T-cell (primary cell): ENCODE results near the gene EEF1B2. TPM values are rescaled to one million over a fixed set of nuclear protein-coding genes. Genes with fewer than 3 reads are reported as not detected.
"Not testable (repeated sequence)": the region's sequence is repeated elsewhere in the genome, so short reads cannot be mapped to it uniquely, and the experiment has no call there.

Experiments
- ATAC-seq, 4 experiments: fragments of 200-7000 bp in 3 of 4; fragments of 150-1000 bp in 1 of 4; cut with Tn5 transposase; replicated peaks in 1 of 4; 1 replicate in 3 of 4; 2 replicates in 1 of 4; pipeline ENCODE4 v1.10.0; 2021; ENCODE audit warnings: moderate library complexity in 3 of 4, mild to moderate bottlenecking in 2 of 4, moderate number of reproducible peaks in 1 of 4
- CTCF ChIA-PET, 2 donors: fragments of 300-600 bp; sonication (Branson Sonifier 250); formaldehyde crosslinking; loops; one replicate each; lab custom pipeline; 2022; ENCODE audit warnings: antibody characterized with exemption in 2 of 2; lab: Charles Lee
- POLR2A ChIA-PET, 2 donors: fragments of 300-600 bp; sonication (Branson Sonifier 250); formaldehyde crosslinking; loops; one replicate each; lab custom pipeline; 2022; ENCODE audit warnings: antibody characterized with exemption in 2 of 2; lab: Charles Lee
- DNase-seq, 35 experiments: peaks; one replicate each; pipeline versions ENCODE4 v3.0.0 to v3.0.0-alpha.2; 2013 to 2023
- H3K27ac ChIP-seq: one replicate; pipeline ENCODE4 v1.5.1; 2013; ENCODE audit warnings: low read length
- H3K27me3 ChIP-seq, 2 experiments: replicated peaks in 1 of 2; 1 replicate in 1 of 2; 2 replicates in 1 of 2; pipeline versions ENCODE4 v1.6.1 to v1.7.0; 2013; ENCODE audit warnings: low read length in 1 of 2, mixed read lengths in 1 of 2; ENCODE audit not compliant: control insufficient read depth in 2 of 2, insufficient read depth in 2 of 2; ENCODE audit errors: extremely low read depth in 1 of 2
- H3K36me3 ChIP-seq, 2 donors: 1 replicate in 1 of 2; 2 replicates in 1 of 2; pipeline versions ENCODE4 v1.6.1 to v1.7.0; 2013; ENCODE audit warnings: low read length in 1 of 2; ENCODE audit not compliant: control insufficient read depth in 2 of 2, insufficient read depth in 1 of 2; ENCODE audit errors: extremely low read depth in 1 of 2
- H3K4me1 ChIP-seq, 2 experiments: 1 replicate in 1 of 2; 2 replicates in 1 of 2; pipeline versions ENCODE4 v1.6.1 to v1.7.0; 2013; ENCODE audit warnings: low read length in 2 of 2, mixed read lengths in 1 of 2; ENCODE audit not compliant: insufficient read depth in 2 of 2, control insufficient read depth in 1 of 2; ENCODE audit errors: extremely low read depth in 1 of 2
- H3K4me3 ChIP-seq, 2 donors: 1 replicate in 1 of 2; 2 replicates in 1 of 2; pipeline versions ENCODE4 v1.5.1 to v1.7.0; 2013; ENCODE audit warnings: mild to moderate bottlenecking in 2 of 2, low read length in 1 of 2, moderate library complexity in 1 of 2; ENCODE audit not compliant: control insufficient read depth in 1 of 2; ENCODE audit errors: extremely low read depth in 1 of 2
- H3K9me3 ChIP-seq: 2 replicates; pipeline ENCODE4 v1.7.0; 2013
- H3K27ac Mint-ChIP-seq, 2 donors: one replicate each; pipeline ENCODE4 v1.8.0; 2020 to 2021; ENCODE audit warnings: mild to moderate bottlenecking in 2 of 2, mixed read lengths in 2 of 2
- H3K27me3 Mint-ChIP-seq, 2 donors: one replicate each; pipeline ENCODE4 v1.8.0; 2021 to 2022; ENCODE audit warnings: mixed read lengths in 2 of 2
- H3K36me3 Mint-ChIP-seq: one replicate; pipeline ENCODE4 v1.8.0; 2021; ENCODE audit warnings: mixed read lengths
- H3K4me1 Mint-ChIP-seq, 3 donors: one replicate each; pipeline ENCODE4 v1.8.0; 2020 to 2022; ENCODE audit warnings: mixed read lengths in 3 of 3, mild to moderate bottlenecking in 1 of 3
- H3K4me3 Mint-ChIP-seq, 3 donors: one replicate each; pipeline ENCODE4 v1.8.0; 2020 to 2022; ENCODE audit warnings: mild to moderate bottlenecking in 3 of 3, mixed read lengths in 3 of 3, moderate library complexity in 3 of 3
- H3K9me3 Mint-ChIP-seq, 3 donors: one replicate each; pipeline ENCODE4 v1.8.0; 2020 to 2022; ENCODE audit warnings: mixed read lengths in 3 of 3
- WGBS: methylation state at CpG from one replicate; pipeline ENCODE4 v1.1.5; 2013; ENCODE audit warnings: missing lambda C conversion rate; ENCODE audit not compliant: insufficient coverage; 5-methylcytosine and 5-hydroxymethylcytosine counted together
- total RNA-seq, 35 experiments: library from RNA in 6 of 35; stranded (reverse) in 6 of 35; fragments of 120-200 nt in 1 of 35; gene quantifications; one replicate each; pipeline versions ENCODE4 v1.2.1 to v1.2.4 and lab custom pipeline; 2013 to 2026

Gene EEF1B2
- total RNA-seq, 5 donors from 2014 or later (not counting 1 experiment from before 2014, with no cell fraction given): 803 to 1,031 (median 879) TPM

- WGBS: 93% methylated on average over 3 of the region's 4 CpGs
- ChIA-PET POLR2A (no interaction called here), CTCF (interaction anchor here in 1 of 2 donors (0.7 kb wide), 1 partner anchor 33 kb away, joined by 6 read pairs; no protein-coding TSS in a partner anchor)
- DNase-seq (no peak), ATAC-seq (no peak)
- Histone ChIP-seq H3K9me3 (no peaks in the 10 kb centered on the region), H3K27ac (no peak overlapping the region), H3K36me3 (no peaks in the 10 kb centered on the region), H3K4me3 (no peak overlapping the region), H3K4me1 (no peaks in the 10 kb centered on the region), H3K27me3 (peaks cover 0 to 2% of the 10 kb centered on the region in 2 experiments)
- peaks cover 4% of the 10 kb centered on the region for H3K36me3 Mint-ChIP-seq
- no peak overlapping the region for H3K4me3 Mint-ChIP-seq
- H3K9me3 Mint-ChIP-seq: no peaks in the 10 kb centered on the region
- no peak overlapping the region for H3K27ac Mint-ChIP-seq
- no peaks in the 10 kb centered on the region for H3K4me1 Mint-ChIP-seq
- H3K27me3 Mint-ChIP-seq: peaks cover 0 to 5% of the 10 kb centered on the region in 2 donors
Measured at GRCh38 chr2:206173147-206173546, 13.5 kb downstream of the EEF1B2 start.

- H3K36me3 ChIP-seq: no peaks in the 10 kb centered on the region
- Mint-ChIP-seq H3K27me3 (peaks cover 2 to 5% of the 10 kb centered on the region in 2 donors), H3K4me1 (no peaks in the 10 kb centered on the region), H3K9me3 (no peaks in the 10 kb centered on the region), H3K4me3 (no peak overlapping the region), H3K36me3 (no peaks in the 10 kb centered on the region), H3K27ac (no peak overlapping the region)
- ATAC-seq: no peak
- no peak overlapping the region for H3K4me3 ChIP-seq
- DNase-seq: no peak
- H3K9me3 ChIP-seq: no peaks in the 10 kb centered on the region
- H3K27me3 ChIP-seq: peaks cover 0 to 2% of the 10 kb centered on the region in 2 experiments
- H3K4me1 ChIP-seq: no peaks in the 10 kb centered on the region
- H3K27ac ChIP-seq: no peak overlapping the region
- WGBS: no CpG with 5 or more reads among the region's 2 CpGs
- POLR2A ChIA-PET: interaction anchor here in 1 of 2 donors (0.6 kb wide), 1 partner anchor 100 kb away, joined by 10 read pairs; no protein-coding TSS in a partner anchor
- CTCF ChIA-PET: no interaction called here
Measured at GRCh38 chr2:206176121-206176520, 16.4 kb downstream of the EEF1B2 start.

- H3K36me3 ChIP-seq: no peaks in the 10 kb centered on the region
- Mint-ChIP-seq H3K4me3 (no peak overlapping the region), H3K36me3 (no peaks in the 10 kb centered on the region), H3K9me3 (no peaks in the 10 kb centered on the region), H3K4me1 (no peaks in the 10 kb centered on the region), H3K27ac (no peak overlapping the region), H3K27me3 (peaks cover 3 to 5% of the 10 kb centered on the region in 2 donors)
- H3K9me3 ChIP-seq: no peaks in the 10 kb centered on the region
- H3K4me1 ChIP-seq: no peaks in the 10 kb centered on the region
- H3K27me3 ChIP-seq: peaks cover 0 to 4% of the 10 kb centered on the region in 2 experiments
- H3K4me3 ChIP-seq: no peak overlapping the region
- no peak for DNase-seq
- WGBS: no CpG with 5 or more reads among the region's 3 CpGs
- CTCF ChIA-PET: no interaction called here
- no peak overlapping the region for H3K27ac ChIP-seq
- POLR2A ChIA-PET: no interaction called here
- ATAC-seq: no peak
Measured at GRCh38 chr2:206176901-206177300, 17.2 kb downstream of the EEF1B2 start.

GRCh38 chr2:206181526-206181925 is 21.8 kb downstream of the EEF1B2 start:
- CTCF ChIA-PET, H3K36me3 ChIP-seq, H3K9me3 Mint-ChIP-seq, H3K4me1 Mint-ChIP-seq, H3K27me3 Mint-ChIP-seq, H3K36me3 Mint-ChIP-seq, H3K4me3 Mint-ChIP-seq, H3K9me3 ChIP-seq, H3K27me3 ChIP-seq, H3K4me1 ChIP-seq, H3K27ac Mint-ChIP-seq, ATAC-seq, H3K27ac ChIP-seq, H3K4me3 ChIP-seq, DNase-seq: not testable (repeated sequence)
- WGBS: no CpG with 5 or more reads among the region's 6 CpGs
- POLR2A ChIA-PET: interaction anchor here in 1 of 2 donors (0.6 kb wide), 1 partner anchor 173 kb away, joined by 3 read pairs; no protein-coding TSS in a partner anchor

GRCh38 chr2:206189691-206190090 is 30.0 kb downstream of the EEF1B2 start:
- no peaks in the 10 kb centered on the region for H3K4me1 ChIP-seq
- H3K4me1 Mint-ChIP-seq: no peaks in the 10 kb centered on the region
- CTCF ChIA-PET: no interaction called here
- no peak overlapping the region for H3K4me3 ChIP-seq
- no peaks in the 10 kb centered on the region for H3K36me3 ChIP-seq
- DNase-seq (no peak), ATAC-seq (no peak)
- POLR2A ChIA-PET: no interaction called here
- peaks cover 0 to 2% of the 10 kb centered on the region in 2 experiments for H3K27me3 ChIP-seq
- no peaks in the 10 kb centered on the region for H3K9me3 ChIP-seq
- WGBS: no CpG with 5 or more reads among the region's 3 CpGs
- no peaks in the 10 kb centered on the region for H3K9me3 Mint-ChIP-seq
- peaks cover 3 to 18% of the 10 kb centered on the region in 2 donors for H3K27me3 Mint-ChIP-seq
- no peak overlapping the region for H3K27ac ChIP-seq
- no peak overlapping the region for H3K4me3 Mint-ChIP-seq
- no peaks in the 10 kb centered on the region for H3K36me3 Mint-ChIP-seq
- no peak overlapping the region for H3K27ac Mint-ChIP-seq

GRCh38 chr2:206190111-206190510 is 30.4 kb downstream of the EEF1B2 start:
- no peak overlapping the region for H3K27ac ChIP-seq
- no peaks in the 10 kb centered on the region for H3K36me3 ChIP-seq
- no peaks in the 10 kb centered on the region for H3K36me3 Mint-ChIP-seq
- H3K4me1 ChIP-seq: no peaks in the 10 kb centered on the region
- no peaks in the 10 kb centered on the region for H3K9me3 Mint-ChIP-seq
- ChIA-PET POLR2A (no interaction called here), CTCF (no interaction called here)
- H3K4me3 ChIP-seq: no peak overlapping the region
- no peak for ATAC-seq
- 50% methylated on average over 1 of the region's 2 CpGs for WGBS
- DNase-seq: no peak
- H3K27me3 Mint-ChIP-seq: peaks cover 7 to 21% of the 10 kb centered on the region in 2 donors
- no peaks in the 10 kb centered on the region for H3K27me3 ChIP-seq
- H3K4me3 Mint-ChIP-seq: no peak overlapping the region
- H3K9me3 ChIP-seq: no peaks in the 10 kb centered on the region
- no peak overlapping the region for H3K27ac Mint-ChIP-seq
- H3K4me1 Mint-ChIP-seq: no peaks in the 10 kb centered on the region

GRCh38 chr2:206190689-206191088 is 31.0 kb downstream of the EEF1B2 start:
- no peak overlapping the region for H3K27ac ChIP-seq
- ATAC-seq (no peak), DNase-seq (no peak)
- peaks cover 11 to 21% of the 10 kb centered on the region in 2 donors for H3K27me3 Mint-ChIP-seq
- no peak overlapping the region for H3K4me3 ChIP-seq
- no peaks in the 10 kb centered on the region for H3K4me1 ChIP-seq
- H3K4me1 Mint-ChIP-seq: no peaks in the 10 kb centered on the region
- no peaks in the 10 kb centered on the region for H3K36me3 Mint-ChIP-seq
- ChIA-PET POLR2A (no interaction called here), CTCF (no interaction called here)
- H3K27ac Mint-ChIP-seq: no peak overlapping the region
- H3K4me3 Mint-ChIP-seq: no peak overlapping the region
- no peaks in the 10 kb centered on the region for H3K9me3 ChIP-seq
- no peaks in the 10 kb centered on the region for H3K36me3 ChIP-seq
- no peaks in the 10 kb centered on the region for H3K9me3 Mint-ChIP-seq
- peaks cover 2% of the 10 kb centered on the region in 2 experiments for H3K27me3 ChIP-seq
- 82% methylated on average over 4 of the region's 5 CpGs for WGBS
